IPS-18c (cell line): ENCODE data around the gene DNM1L.

Source experiments
- H3K4me3 ChIP-seq: 2 replicates; pipeline ENCODE4 v1.7.0; 2013; ENCODE audit warnings: low read depth, mild to moderate bottlenecking, low read length, moderate library complexity; ENCODE audit not compliant: insufficient read depth
- H3K9me3 ChIP-seq: one replicate; pipeline ENCODE4 v1.6.1; 2013; ENCODE audit warnings: mild to moderate bottlenecking, low read length, moderate library complexity; ENCODE audit not compliant: control insufficient read depth, insufficient read depth

Gene DNM1L

GRCh38 chr12:32777691-32778175 is 98.6 kb downstream of the DNM1L start:
- Histone ChIP-seq H3K4me3 (no peak overlapping the region), H3K9me3 (no peaks in the 10 kb centered on the region)

- Histone ChIP-seq H3K9me3 (no peaks in the 10 kb centered on the region), H3K4me3 (no peak overlapping the region)
These were observed 101.0 kb downstream of the DNM1L start for GRCh38 chr12:32780071-32780470.

GRCh38 chr12:32783029-32783428 is 103.9 kb downstream of the DNM1L start:
- H3K4me3 ChIP-seq, result no peak overlapping the region
- H3K9me3 ChIP-seq, result no peaks in the 10 kb centered on the region

GRCh38 chr12:32785557-32785956 is 106.5 kb downstream of the DNM1L start:
- Histone ChIP-seq H3K4me3 (no peak overlapping the region), H3K9me3 (no peaks in the 10 kb centered on the region)

GRCh38 chr12:32788405-32788804 is 109.3 kb downstream of the DNM1L start:
- Histone ChIP-seq H3K9me3 (no peaks in the 10 kb centered on the region), H3K4me3 (no peak overlapping the region)

GRCh38 chr12:32789446-32789845 is 110.3 kb downstream of the DNM1L start:
- Histone ChIP-seq H3K4me3 (no peak overlapping the region), H3K9me3 (no peaks in the 10 kb centered on the region)

GRCh38 chr12:32789916-32790315 is 110.8 kb downstream of the DNM1L start:
- no peaks in the 10 kb centered on the region for H3K9me3 ChIP-seq

GRCh38 chr12:32794281-32794680 is 115.2 kb downstream of the DNM1L start:
- H3K9me3 ChIP-seq, result no peaks in the 10 kb centered on the region
- no peak overlapping the region for H3K4me3 ChIP-seq

More at GRCh38 chr12:32789916-32790315, 110.8 kb downstream of the DNM1L start:
- H3K4me3 ChIP-seq, result no peak overlapping the region
